Fibroblast of lung (primary cell): ENCODE measurements around the gene B3GNT8.

Experiments used
- CTCF ChIP-seq, 2 donors: IDR thresholded peaks in 1 of 2; conservative IDR thresholded peaks in 1 of 2; 1 replicate in 1 of 2; 2 replicates in 1 of 2; pipeline ENCODE4 v1.5.1; 2011 to 2012; ENCODE audit warnings: low read length in 2 of 2, control low read depth in 1 of 2, inconsistent platforms in 1 of 2, low read depth in 1 of 2, mild to moderate bottlenecking in 1 of 2
- EZH2 ChIP-seq: IDR thresholded peaks from 2 replicates; pipeline ENCODE4 v1.5.1; 2012; ENCODE audit warnings: low read length, control low read depth, mild to moderate bottlenecking; ENCODE audit errors: missing control alignments

- TF ChIP-seq CTCF (conservative IDR thresholded peaks at IDR 0.05 in 1 of 2, IDR thresholded peaks at IDR 0.05 in 1 of 2; ENCODE audit: low read depth in 1 of 2, low read length in 2 of 2): no peak
- TF ChIP-seq EZH2: no peak
Measured at GRCh38 chr19:41434450-41434849, 7.3 kb upstream of the B3GNT8 start.
